ENCODE measurements around the gene TTC9B.

The TTC9B gene

DNA sequence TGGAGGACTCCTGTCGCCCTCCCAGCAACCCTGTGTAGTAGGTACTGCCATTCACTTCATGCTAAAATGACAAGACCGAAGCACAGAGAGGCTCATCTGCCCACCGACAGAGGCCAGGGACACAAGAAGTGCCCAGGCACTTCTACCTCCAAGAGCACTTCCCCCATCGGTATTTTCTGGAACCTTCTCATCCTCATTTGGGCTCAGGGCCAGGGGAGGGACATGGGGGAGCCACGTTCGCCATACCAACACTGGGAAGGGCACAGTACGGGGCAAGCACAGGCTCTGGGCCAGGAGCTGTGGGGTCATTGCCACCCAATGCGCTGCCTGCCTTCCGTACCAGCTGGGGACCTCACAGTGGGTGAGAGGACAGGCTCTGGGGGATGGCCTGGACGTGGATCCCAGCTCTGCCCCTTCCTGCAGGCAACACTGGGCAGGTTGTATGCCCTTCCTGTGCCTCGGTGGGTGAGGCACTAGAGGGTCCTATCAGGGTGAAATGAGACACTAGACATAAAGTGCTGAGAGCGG lies 29.6 kb upstream of the TTC9B start:
- no peak for FAIRE-seq

- no peak for FAIRE-seq
Observed at GRCh38 chr19:40247178-40247577, 29.0 kb upstream of the TTC9B start.

GRCh38 chr19:40246292-40247073 lies 28.3 kb upstream of the TTC9B start:
- no peak for FAIRE-seq

GRCh38 chr19:40245506-40246128 lies 27.4 kb upstream of the TTC9B start:
- no peak for FAIRE-seq

GRCh38 chr19:40244579-40245317 lies 26.6 kb upstream of the TTC9B start:
- no peak for FAIRE-seq

DNA sequence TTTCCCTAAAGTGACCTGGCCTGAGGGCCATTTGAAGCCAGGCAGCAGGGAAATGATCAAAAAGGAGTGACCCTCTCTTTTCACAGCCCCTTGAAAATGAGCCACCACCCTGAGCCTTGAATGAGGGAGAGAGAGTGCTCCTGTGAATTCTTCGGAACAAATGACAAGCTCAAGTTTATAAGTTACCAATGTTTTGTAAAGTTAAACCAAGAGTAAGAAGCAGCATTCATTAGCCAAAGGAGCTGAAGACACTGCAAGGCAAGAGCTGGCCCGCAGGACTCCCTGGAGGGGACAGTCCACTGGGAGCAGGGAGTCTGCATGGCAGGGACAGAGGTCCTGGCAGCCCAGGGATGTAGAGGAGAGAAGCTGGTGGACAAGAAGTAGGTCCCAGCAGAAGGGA lies 25.0 kb upstream of the TTC9B start:
- no peak for FAIRE-seq

GRCh38 chr19:40242480-40242879 lies 24.3 kb upstream of the TTC9B start:
- no peak for FAIRE-seq

GRCh38 chr19:40241809-40242384 lies 23.7 kb upstream of the TTC9B start:
- no peak for FAIRE-seq

GRCh38 chr19:40241125-40241808 lies 23.1 kb upstream of the TTC9B start:
- FAIRE-seq: no peak

DNA sequence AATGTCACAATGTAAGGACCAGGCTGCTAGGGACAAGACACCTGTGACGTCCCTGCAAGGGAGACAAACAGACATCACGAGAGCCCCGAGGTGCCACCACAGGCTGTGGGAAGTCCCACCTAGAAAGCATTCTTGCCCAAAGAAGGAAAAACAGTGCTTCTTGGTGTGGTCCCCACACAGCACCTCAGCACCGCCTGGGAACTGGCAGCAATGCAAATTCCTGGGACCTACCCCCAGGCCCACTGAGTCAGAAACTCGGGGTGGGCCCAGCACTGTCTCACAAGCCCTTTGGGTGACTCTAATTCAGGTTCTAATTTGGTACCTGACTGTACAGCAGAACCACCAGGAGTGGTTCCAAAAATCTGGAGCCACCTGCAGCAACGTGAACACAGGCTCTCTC lies 22.1 kb upstream of the TTC9B start:
- FAIRE-seq: no peak

- no peak for FAIRE-seq
Observed at GRCh38 chr19:40239415-40240226, 21.4 kb upstream of the TTC9B start.

DNA sequence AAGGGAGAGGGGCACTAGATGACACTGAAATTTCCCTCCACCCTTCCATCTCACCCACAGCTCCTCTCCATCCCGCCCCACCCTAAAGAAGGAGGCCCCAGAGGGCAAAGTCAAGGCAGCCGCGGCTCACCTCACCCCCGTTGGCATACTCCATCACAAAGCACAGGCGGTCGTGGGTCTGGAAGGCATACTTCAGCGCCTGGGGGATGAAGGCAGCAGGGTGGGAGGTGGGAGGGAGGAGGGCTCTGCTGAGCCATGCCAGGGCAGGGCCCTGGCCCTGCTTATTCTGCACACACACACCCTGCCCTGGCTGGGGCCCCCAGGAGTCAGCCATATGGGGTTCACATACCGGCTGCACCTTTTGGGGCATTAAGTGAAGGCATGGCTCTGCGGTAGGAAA lies 20.6 kb upstream of the TTC9B start:
- no peak for FAIRE-seq

DNA sequence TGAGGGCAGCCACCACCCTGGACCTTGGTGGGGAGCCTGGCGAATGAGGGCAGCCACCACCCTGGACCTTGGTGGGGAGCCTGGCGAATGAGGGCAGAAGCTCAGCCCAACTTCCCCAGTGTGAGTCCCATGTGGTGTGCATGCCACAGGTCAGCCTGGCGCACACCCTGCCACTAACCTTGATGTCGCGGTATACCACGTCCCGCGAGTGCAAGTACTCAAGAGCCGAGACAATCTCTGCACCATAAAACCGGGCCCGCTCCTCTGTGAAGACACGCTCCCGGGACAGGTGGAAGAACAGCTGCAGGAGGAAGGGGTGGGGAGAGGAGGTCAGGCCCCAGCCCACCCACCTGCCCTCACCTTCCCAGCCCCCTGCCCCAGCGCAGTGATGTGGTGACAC lies 19.6 kb upstream of the TTC9B start:
- FAIRE-seq: no peak

- FAIRE-seq: no peak
Observed at GRCh38 chr19:40236366-40236765, 18.2 kb upstream of the TTC9B start.

DNA sequence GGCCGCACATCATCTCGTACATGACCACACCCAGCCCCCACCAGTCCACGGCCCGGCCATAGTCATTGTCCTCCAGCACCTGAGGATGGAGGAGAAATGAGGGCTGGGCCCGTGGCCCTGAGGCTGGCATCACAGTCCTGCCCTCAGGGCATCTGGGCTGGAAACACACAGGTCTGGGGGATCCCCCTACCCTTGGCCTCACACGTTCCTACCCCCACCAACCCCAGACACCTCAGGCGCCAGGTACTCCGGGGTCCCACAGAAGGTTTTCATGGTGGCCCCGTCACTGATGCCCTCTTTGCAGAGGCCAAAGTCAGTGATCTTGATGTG lies 17.8 kb upstream of the TTC9B start:
- no peak for FAIRE-seq

DNA sequence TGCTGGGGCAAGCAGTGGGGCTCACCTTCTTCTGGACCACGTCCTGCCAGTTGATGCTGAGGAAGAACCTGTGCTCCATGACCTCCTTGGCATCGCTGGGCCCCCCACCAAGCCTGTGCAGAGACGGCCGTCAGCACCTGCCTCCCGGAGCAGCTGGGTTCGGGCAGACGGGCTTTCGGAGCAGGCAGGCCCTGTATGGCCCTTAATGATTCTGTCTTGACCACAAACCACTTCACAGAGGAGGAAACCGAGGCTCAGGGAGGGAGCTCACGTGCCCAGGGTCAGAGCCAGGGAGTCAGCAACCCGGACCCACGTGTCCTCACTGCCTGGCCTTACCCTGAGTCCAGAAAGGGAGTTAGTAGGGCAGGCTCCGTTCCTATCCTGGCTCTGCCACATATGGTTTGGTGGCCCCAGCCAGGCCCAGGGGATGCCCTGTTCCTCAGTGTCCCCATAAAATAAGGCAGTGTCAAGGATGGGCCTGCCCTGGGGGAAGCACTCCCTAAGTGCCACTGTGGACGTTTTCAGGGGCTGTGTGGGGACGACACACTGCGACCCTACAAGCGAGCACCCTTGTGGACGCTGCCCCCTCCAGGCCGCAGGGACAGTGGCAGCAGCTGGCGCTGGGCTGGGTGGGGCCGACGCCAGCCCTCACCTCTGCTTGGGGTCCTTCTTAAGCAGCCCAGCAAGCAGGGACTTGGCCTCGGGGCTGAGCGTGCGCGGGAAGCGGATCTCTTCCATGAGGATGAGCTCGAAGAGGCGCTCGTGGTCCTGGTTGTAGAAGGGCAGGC lies 17.2 kb upstream of the TTC9B start:
- no peak for FAIRE-seq

- no peak for FAIRE-seq
Observed at GRCh38 chr19:40234429-40235237, 16.4 kb upstream of the TTC9B start.

DNA sequence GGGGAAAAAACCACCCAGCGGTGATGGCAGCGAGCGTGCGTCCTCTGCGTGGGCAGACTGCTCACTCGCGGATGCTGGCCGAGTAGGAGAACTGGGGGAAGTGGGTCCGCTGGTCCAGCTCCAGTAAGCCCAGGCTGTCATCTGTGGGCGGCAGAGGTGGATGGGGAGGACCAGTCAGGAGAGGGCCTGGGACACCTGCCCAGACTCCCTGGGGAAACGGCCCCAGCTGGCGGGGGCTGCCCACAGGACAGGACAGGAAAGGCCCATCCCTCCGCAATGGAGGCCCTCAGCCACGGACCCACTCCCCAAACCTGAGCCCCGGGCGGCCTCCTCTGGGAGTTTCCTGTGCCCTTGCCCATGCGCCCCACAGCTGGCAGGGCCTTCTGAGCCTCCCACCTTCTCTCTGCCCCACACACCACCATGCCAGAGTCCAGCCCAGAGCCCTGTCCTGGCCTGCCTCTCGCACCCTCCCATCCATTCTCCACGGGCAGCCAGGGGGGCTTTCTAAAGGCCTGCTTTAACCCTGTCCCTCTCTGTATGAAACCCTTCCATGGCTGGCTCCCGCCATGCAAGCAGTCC lies 15.7 kb upstream of the TTC9B start:
- no peak for FAIRE-seq

DNA sequence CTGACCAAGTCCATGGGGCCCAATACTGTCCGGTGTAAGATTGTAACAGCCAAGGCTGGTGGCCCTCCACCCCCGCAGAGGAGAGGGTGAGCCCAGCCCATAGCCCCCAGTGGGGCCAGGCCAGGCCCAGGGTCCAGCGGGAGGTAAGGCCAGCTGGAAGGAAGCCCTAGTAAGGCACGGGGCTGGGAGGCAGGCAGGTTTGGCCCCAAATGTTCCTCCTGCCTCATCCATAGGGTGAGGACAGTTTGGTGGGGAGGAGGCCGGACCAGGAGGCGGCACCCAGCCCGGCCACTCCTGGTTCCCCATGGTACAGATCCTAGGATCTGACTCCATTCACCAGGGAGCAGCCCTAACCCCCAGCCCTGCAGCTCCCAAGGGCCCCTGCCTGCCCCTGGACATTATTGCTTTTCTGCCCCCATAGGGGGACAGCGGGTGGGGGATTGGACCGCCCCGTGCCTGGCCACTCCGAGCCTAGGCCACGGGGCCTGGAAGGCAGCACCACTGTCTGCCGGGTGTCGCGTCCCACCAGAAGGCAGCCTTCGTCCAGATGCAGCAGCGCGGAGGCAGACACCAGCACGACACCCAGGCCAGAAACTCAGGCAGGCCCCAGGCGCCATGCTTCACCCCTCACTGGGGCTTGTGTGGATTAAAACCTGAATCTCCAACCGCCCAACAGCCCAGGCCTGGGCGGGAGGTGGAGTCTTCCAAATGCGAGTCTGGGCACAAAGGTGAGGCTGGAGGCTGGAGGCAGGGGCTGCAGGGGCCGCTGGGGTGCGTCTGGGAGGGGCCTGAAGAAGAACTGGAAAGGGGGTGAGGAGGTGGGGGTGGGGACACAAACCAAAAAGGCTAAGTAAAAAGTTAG lies 15.0 kb upstream of the TTC9B start:
- no peak for FAIRE-seq

All from A204.1 (cell line).